Endodermal cell (in vitro differentiated cells): Measurements from ENCODE around the gene ABR. TPM values are rescaled to one million over a fixed set of nuclear protein-coding genes. Genes with fewer than 3 reads are reported as not detected.

Source experiments
- DNase-seq: peaks from one replicate; pipeline ENCODE4 v3.0.0-alpha.2; 2017
- H3K27ac ChIP-seq: 2 replicates; pipeline ENCODE4 v1.5.1; 2013; ENCODE audit warnings: mild to moderate bottlenecking, low read depth, low read length, moderate library complexity
- H3K27me3 ChIP-seq: 2 replicates; pipeline ENCODE4 v1.6.1; 2013; ENCODE audit warnings: mild to moderate bottlenecking, low read length, moderate library complexity; ENCODE audit not compliant: insufficient read depth, control insufficient read depth, poor library complexity, severe bottlenecking
- H3K36me3 ChIP-seq: 2 replicates; pipeline ENCODE4 v1.7.0; 2013; ENCODE audit warnings: mild to moderate bottlenecking, low read length, moderate library complexity; ENCODE audit not compliant: control insufficient read depth, insufficient read depth
- H3K4me1 ChIP-seq: one replicate; pipeline ENCODE4 v1.7.0; 2013; ENCODE audit warnings: low read length; ENCODE audit not compliant: control insufficient read depth, insufficient read depth
- H3K4me3 ChIP-seq: 2 replicates; pipeline ENCODE4 v1.5.1; 2013; ENCODE audit warnings: mild to moderate bottlenecking, low read length, moderate library complexity
- H3K9ac ChIP-seq: 2 replicates; pipeline ENCODE4 v1.6.1; 2013; ENCODE audit warnings: mild to moderate bottlenecking, low read length, moderate library complexity; ENCODE audit not compliant: poor library complexity, severe bottlenecking; ENCODE audit errors: extremely low read depth
- H3K9me3 ChIP-seq: 2 replicates; pipeline ENCODE4 v1.6.1; 2013; ENCODE audit warnings: mild to moderate bottlenecking, low read length, moderate library complexity; ENCODE audit not compliant: control insufficient read depth
- H3K27ac Mint-ChIP-seq: 2 replicates; pipeline ENCODE4 v1.8.0; 2020; ENCODE audit warnings: mixed read lengths
- H3K27me3 Mint-ChIP-seq: 2 replicates; pipeline ENCODE4 v1.8.0; 2021; ENCODE audit warnings: mild to moderate bottlenecking, mixed read lengths; ENCODE audit not compliant: insufficient read depth
- H3K36me3 Mint-ChIP-seq: 2 replicates; pipeline ENCODE4 v1.8.0; 2020; ENCODE audit warnings: low read depth, mixed read lengths
- H3K4me1 Mint-ChIP-seq: 2 replicates; pipeline ENCODE4 v1.8.0; 2020; ENCODE audit warnings: mixed read lengths
- H3K4me3 Mint-ChIP-seq: 2 replicates; pipeline ENCODE4 v1.8.0; 2020; ENCODE audit warnings: mild to moderate bottlenecking, moderate library complexity, mixed read lengths
- H3K9me3 Mint-ChIP-seq: 2 replicates; pipeline ENCODE4 v1.8.0; 2020; ENCODE audit warnings: mild to moderate bottlenecking, mixed read lengths
- WGBS, 2 experiments: methylation state at CpG; one replicate each; pipeline versions ENCODE4 v1.1.5 to v1.1.7; 2013; ENCODE audit warnings: missing lambda C conversion rate in 2 of 2, mixed read lengths in 1 of 2; ENCODE audit not compliant: insufficient coverage in 1 of 2, insufficient read length in 1 of 2; 5-methylcytosine and 5-hydroxymethylcytosine counted together
- total RNA-seq, 2 donors: library from RNA; stranded (reverse); fragmentation: NEBNext Ultra II Directional in 1 of 2; extraction: Animal tissue kit (Norgen Biotek cat#: 25700) in 1 of 2; gene quantifications; 2 replicates in 1 of 2; 3 replicates in 1 of 2; pipeline ENCODE4 v1.2.1, GENCODE V29; 2021
- TF ChIP-seq, protein P1 (sequence below): fragments of 200-600 bp; sonication (generic); conservative IDR thresholded peaks from 2 replicates; pipeline ENCODE4 v1.5.0; 2021; ENCODE audit warnings: antibody characterized with exemption, mild to moderate bottlenecking

ABR gene
- total RNA-seq, 2 donors from 2014 or later: 51.1 to 58.7 TPM

- Histone ChIP-seq H3K4me3 (peak overlapping the region; percentile 66), H3K4me1 (no peaks in the 10 kb centered on the region), H3K27ac (no peak overlapping the region), H3K9me3 (no peaks in the 10 kb centered on the region), H3K36me3 (no peaks in the 10 kb centered on the region), H3K27me3 (peaks cover 61% of the 10 kb centered on the region), H3K9ac (no peak overlapping the region)
- Mint-ChIP-seq H3K36me3 (no peaks in the 10 kb centered on the region), H3K4me3 (peak overlapping the region; percentile 66), H3K27ac (peak overlapping the region; percentile 7), H3K27me3 (peaks cover 70% of the 10 kb centered on the region), H3K4me1 (peaks cover 17% of the 10 kb centered on the region), H3K9me3 (peaks cover 7% of the 10 kb centered on the region)
- DNase-seq: peak; percentile 77
- TF ChIP-seq, protein P1, sequence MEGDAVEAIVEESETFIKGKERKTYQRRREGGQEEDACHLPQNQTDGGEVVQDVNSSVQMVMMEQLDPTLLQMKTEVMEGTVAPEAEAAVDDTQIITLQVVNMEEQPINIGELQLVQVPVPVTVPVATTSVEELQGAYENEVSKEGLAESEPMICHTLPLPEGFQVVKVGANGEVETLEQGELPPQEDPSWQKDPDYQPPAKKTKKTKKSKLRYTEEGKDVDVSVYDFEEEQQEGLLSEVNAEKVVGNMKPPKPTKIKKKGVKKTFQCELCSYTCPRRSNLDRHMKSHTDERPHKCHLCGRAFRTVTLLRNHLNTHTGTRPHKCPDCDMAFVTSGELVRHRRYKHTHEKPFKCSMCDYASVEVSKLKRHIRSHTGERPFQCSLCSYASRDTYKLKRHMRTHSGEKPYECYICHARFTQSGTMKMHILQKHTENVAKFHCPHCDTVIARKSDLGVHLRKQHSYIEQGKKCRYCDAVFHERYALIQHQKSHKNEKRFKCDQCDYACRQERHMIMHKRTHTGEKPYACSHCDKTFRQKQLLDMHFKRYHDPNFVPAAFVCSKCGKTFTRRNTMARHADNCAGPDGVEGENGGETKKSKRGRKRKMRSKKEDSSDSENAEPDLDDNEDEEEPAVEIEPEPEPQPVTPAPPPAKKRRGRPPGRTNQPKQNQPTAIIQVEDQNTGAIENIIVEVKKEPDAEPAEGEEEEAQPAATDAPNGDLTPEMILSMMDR: no peak
- 28 to 45% methylated on average over 20 to 58 of the region's 58 CpGs for WGBS, 2 experiments
Observed at GRCh38 chr17:1227917-1228780, 48.4 kb upstream of the ABR start.

DNA sequence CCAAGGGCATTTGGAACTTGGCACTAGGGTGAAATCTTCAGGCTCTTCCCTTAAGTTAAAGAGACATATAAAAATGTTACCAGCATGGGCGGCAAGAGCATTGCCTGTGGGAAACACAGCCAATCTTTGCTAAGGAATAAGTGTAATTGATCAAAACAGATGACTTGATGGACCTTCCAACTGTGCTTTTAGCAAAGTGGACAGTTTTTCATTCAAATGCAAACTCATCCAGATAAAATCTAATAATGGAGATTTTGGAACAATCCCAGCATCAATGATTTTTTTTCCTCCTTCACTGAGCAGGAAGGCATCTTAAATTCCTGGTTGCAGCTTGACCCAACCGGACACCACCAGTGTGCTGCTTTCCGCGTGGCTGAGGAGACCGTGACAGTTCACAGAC is 47.6 kb upstream of the ABR start:
- peak overlapping the region; percentile 66 for H3K4me3 Mint-ChIP-seq
- peaks cover 61% of the 10 kb centered on the region for H3K27me3 ChIP-seq
- TF ChIP-seq, protein P1: no peak

DNA sequence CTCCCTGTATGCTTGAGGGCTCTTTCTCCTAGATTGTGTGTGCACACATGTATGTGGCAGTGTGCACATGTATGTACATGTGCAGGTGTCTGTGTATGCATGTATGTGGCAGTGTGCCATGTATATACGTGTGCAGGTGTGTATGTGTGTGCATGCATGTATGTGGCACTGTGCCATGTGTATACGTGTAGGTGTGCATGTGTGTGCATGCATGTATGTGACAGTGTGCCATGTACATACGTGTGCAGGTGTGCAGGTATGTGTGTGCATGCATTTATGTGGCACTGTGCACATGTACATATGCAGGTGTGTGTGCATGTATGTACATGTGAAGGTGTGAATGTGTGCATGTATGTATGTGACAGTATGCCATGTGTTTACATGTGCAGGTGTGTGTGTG is 46.5 kb upstream of the ABR start:
- Histone ChIP-seq H3K27ac (no peak overlapping the region), H3K9me3 (no peaks in the 10 kb centered on the region), H3K36me3 (no peaks in the 10 kb centered on the region), H3K9ac (no peak overlapping the region), H3K4me1 (no peaks in the 10 kb centered on the region), H3K4me3 (no peak overlapping the region), H3K27me3 (peaks cover 58% of the 10 kb centered on the region)
- Mint-ChIP-seq H3K27me3 (peaks cover 59% of the 10 kb centered on the region), H3K36me3 (peaks cover 4% of the 10 kb centered on the region), H3K9me3 (no peaks in the 10 kb centered on the region), H3K4me3 (no peak overlapping the region), H3K4me1 (peaks cover 12% of the 10 kb centered on the region), H3K27ac (no peak overlapping the region)
- 87 to 90% methylated on average over 2 to 3 of the region's 3 CpGs for WGBS, 2 experiments
- TF ChIP-seq, protein P1: no peak
- no peak for DNase-seq

More for the DNA sequence above, 47.6 kb upstream of the ABR start:
- no peaks in the 10 kb centered on the region for H3K36me3 ChIP-seq
- H3K27me3 Mint-ChIP-seq: peaks cover 65% of the 10 kb centered on the region
- WGBS, 2 experiments: 85 to 88% methylated on average over 5 of the region's 5 CpGs
- no peak overlapping the region for H3K27ac Mint-ChIP-seq
- no peaks in the 10 kb centered on the region for H3K4me1 ChIP-seq
- H3K36me3 Mint-ChIP-seq: no peaks in the 10 kb centered on the region
- no peak overlapping the region for H3K9ac ChIP-seq
- no peak for DNase-seq
- no peak overlapping the region for H3K27ac ChIP-seq
- peaks cover 7% of the 10 kb centered on the region for H3K9me3 Mint-ChIP-seq
- peaks cover 17% of the 10 kb centered on the region for H3K4me1 Mint-ChIP-seq
- H3K9me3 ChIP-seq: no peaks in the 10 kb centered on the region
- H3K4me3 ChIP-seq: peak overlapping the region; percentile 66
